GM10266 (cell line): ENCODE results near the gene TGM2.

ENCODE experiments used
- DNase-seq: peaks from one replicate; pipeline ENCODE4 v3.0.0; 2012; ENCODE audit errors: extremely low spot score
- CTCF ChIP-seq: IDR thresholded peaks from 2 replicates; pipeline ENCODE4 v1.5.1; 2012; ENCODE audit warnings: mild to moderate bottlenecking, low read depth; ENCODE audit not compliant: control insufficient read depth, insufficient read depth; ENCODE audit errors: missing control alignments

Gene TGM2

GRCh38 chr20:38175304-38176180 lies 10.5 kb upstream of the TGM2 start:
- TF ChIP-seq CTCF: no peak

GRCh38 chr20:38173237-38174156 lies 8.4 kb upstream of the TGM2 start:
- no peak for DNase-seq
- no peak for TF ChIP-seq CTCF

More at GRCh38 chr20:38175304-38176180, 10.5 kb upstream of the TGM2 start:
- no peak for DNase-seq

- no peak for TF ChIP-seq CTCF
Measured at GRCh38 chr20:38172408-38172807, 7.3 kb upstream of the TGM2 start.

GRCh38 chr20:38171675-38172043 lies 6.6 kb upstream of the TGM2 start:
- no peak for TF ChIP-seq CTCF
- no peak for DNase-seq

More at GRCh38 chr20:38172408-38172807, 7.3 kb upstream of the TGM2 start:
- no peak for DNase-seq

GRCh38 chr20:38170826-38171674 lies 6.0 kb upstream of the TGM2 start:
- TF ChIP-seq CTCF: no peak
- no peak for DNase-seq

GRCh38 chr20:38170219-38170825 lies 5.3 kb upstream of the TGM2 start:
- no peak for TF ChIP-seq CTCF
- no peak for DNase-seq
